SK-N-SH (cell line): ENCODE results near the gene HDAC8. TPM values are rescaled to one million over a fixed set of nuclear protein-coding genes. Genes with fewer than 3 reads are reported as not detected.

Experiments
- CTCF ChIA-PET: fragments of 300-600, 350-600 bp; formaldehyde crosslinking; extraction: SDS; loops from one replicate; lab custom pipeline; 2021; lab: Yijun Ruan, JAX
- POLR2A ChIA-PET: fragments of 350-600 bp; sonication (Branson Sonifier 250); formaldehyde crosslinking; extraction: SDS; loops from one replicate; lab custom pipeline; 2020; ENCODE audit warnings: antibody characterized with exemption, inconsistent platforms; lab: Yijun Ruan, JAX
- DNase-seq: peaks from one replicate; pipeline ENCODE4 v3.0.0; 2012
- H2AFZ ChIP-seq: fragments of 200-600 bp; sonication (generic); 2 replicates; pipeline ENCODE4 v1.8.1; 2016; ENCODE audit warnings: antibody characterized with exemption, mild to moderate bottlenecking, low read depth
- H3F3A ChIP-seq: fragments of 200-600 bp; sonication (generic); replicated peaks from 2 replicates; pipeline ENCODE3; 2016; ENCODE audit warnings: antibody characterized with exemption, mild to moderate bottlenecking; ENCODE audit not compliant: insufficient read depth
- H3K27ac ChIP-seq, 2 experiments: fragments of 200-500 bp in 1 of 2; fragments of 200-600 bp in 1 of 2; sonication (Bioruptor generic) in 1 of 2; sonication (generic), shearing (Covaris generic) in 1 of 2; 2 replicates each; pipeline versions ENCODE4 v1.5.1 to v1.6.1; 2014 to 2016; ENCODE audit warnings: low read depth in 2 of 2, inconsistent platforms in 1 of 2, low read length in 1 of 2, mild to moderate bottlenecking in 1 of 2, mixed read lengths in 1 of 2
- H3K27me3 ChIP-seq: fragments of 200-600 bp; sonication (generic), shearing (Covaris generic); 2 replicates; pipeline ENCODE4 v1.6.1; 2016; ENCODE audit warnings: mixed run types; ENCODE audit not compliant: insufficient read depth
- H3K36me3 ChIP-seq, 2 experiments: fragments of 200-500 bp in 1 of 2; fragments of 200-600 bp in 1 of 2; sonication (Bioruptor generic) in 1 of 2; sonication (generic) in 1 of 2; replicated peaks in 1 of 2; 2 replicates each; pipeline versions ENCODE3 to v1.5.1; 2014 to 2016; ENCODE audit warnings: low read length in 1 of 2, mild to moderate bottlenecking in 1 of 2; ENCODE audit not compliant: insufficient read depth in 2 of 2, control insufficient read depth in 1 of 2
- H3K4me1 ChIP-seq, 2 experiments: fragments of 200-500 bp in 1 of 2; fragments of 200-600 bp in 1 of 2; sonication (Bioruptor generic) in 1 of 2; sonication (generic), shearing (Covaris generic) in 1 of 2; 2 replicates each; pipeline versions ENCODE4 v1.5.1 to v1.6.1; 2014 to 2016; ENCODE audit warnings: low read depth in 1 of 2, low read length in 1 of 2, mixed run types in 1 of 2; ENCODE audit not compliant: insufficient read depth in 2 of 2, control insufficient read depth in 1 of 2
- H3K4me2 ChIP-seq: fragments of 200-600 bp; sonication (generic), shearing (Covaris generic); 2 replicates; pipeline ENCODE4 v1.6.1; 2017; ENCODE audit warnings: mixed run types
- H3K4me3 ChIP-seq, 2 experiments: fragments of 200-500 bp in 1 of 2; fragments of 200-600 bp in 1 of 2; sonication (Bioruptor generic) in 1 of 2; sonication (generic), shearing (Covaris generic) in 1 of 2; 2 replicates each; pipeline versions ENCODE4 v1.5.1 to v1.8.1; 2014 to 2016; ENCODE audit warnings: low read depth in 2 of 2, inconsistent platforms in 1 of 2, low read length in 1 of 2, mild to moderate bottlenecking in 1 of 2, mixed read lengths in 1 of 2, moderate library complexity in 1 of 2
- H3K79me2 ChIP-seq: fragments of 200-600 bp; sonication (generic); 2 replicates; pipeline ENCODE4 v1.8.1; 2017; ENCODE audit warnings: mild to moderate bottlenecking; ENCODE audit not compliant: insufficient read depth
- H3K9ac ChIP-seq: fragments of 200-600 bp; sonication (generic); 2 replicates; pipeline ENCODE4 v1.6.1; 2017; ENCODE audit warnings: mixed run types
- H3K9me2 ChIP-seq: fragments of 200-600 bp; sonication (generic); 2 replicates; pipeline ENCODE4 v1.6.1; 2017; ENCODE audit warnings: mixed run types
- H3K9me3 ChIP-seq: fragments of 200-600 bp; sonication (generic); 2 replicates; pipeline ENCODE4 v1.6.1; 2017; ENCODE audit warnings: mixed run types, mild to moderate bottlenecking, moderate library complexity
- H4K20me1 ChIP-seq: fragments of 200-600 bp; sonication (generic); 2 replicates; pipeline ENCODE4 v1.6.1; 2017; ENCODE audit warnings: mild to moderate bottlenecking, mixed run types; ENCODE audit not compliant: insufficient read depth
- CHD2 ChIP-seq: fragments of 150-350 bp; IDR thresholded peaks from 2 replicates; pipeline ENCODE4 v1.6.1; 2018; ENCODE audit warnings: low read length; ENCODE audit not compliant: partially characterized antibody
- ELF1 ChIP-seq: IDR thresholded peaks from 2 replicates; pipeline ENCODE4 v1.4.0; 2012
- EP300 ChIP-seq, 2 experiments: IDR thresholded peaks; 2 replicates each; pipeline versions ENCODE4 v1.4.0 to v1.6.1; 2012; ENCODE audit warnings: borderline replicate concordance in 1 of 2, low read depth in 1 of 2, low read length in 1 of 2
- FOXJ3 ChIP-seq: sonication (generic); formaldehyde crosslinking; IDR thresholded peaks from 2 replicates; pipeline ENCODE4 v1.5.1; 2020; ENCODE audit warnings: mild to moderate bottlenecking, missing genetic modification reagents
- GABPA ChIP-seq: IDR thresholded peaks from 2 replicates; pipeline ENCODE4 v1.4.0; 2012; ENCODE audit warnings: low read depth, mild to moderate bottlenecking
- JUND ChIP-seq: IDR thresholded peaks from 2 replicates; pipeline ENCODE4 v1.4.0; 2012
- MXI1 ChIP-seq: IDR thresholded peaks from 2 replicates; pipeline ENCODE4 v1.6.1; 2012; ENCODE audit warnings: mild to moderate bottlenecking, low read depth, low read length, improper control_type of control experiment
- NFIC ChIP-seq: IDR thresholded peaks from 2 replicates; pipeline ENCODE4 v1.4.0; 2012; ENCODE audit warnings: borderline replicate concordance
- POLR2AphosphoS5 ChIP-seq: IDR thresholded peaks from 2 replicates; pipeline ENCODE4 v1.6.1; 2012; ENCODE audit warnings: low read depth, low read length
- RCOR1 ChIP-seq: fragments of 150-350 bp; IDR thresholded peaks from 2 replicates; pipeline ENCODE4 v1.6.1; 2017; ENCODE audit warnings: antibody characterized with exemption, low read length
- SIN3A ChIP-seq: IDR thresholded peaks from 2 replicates; pipeline ENCODE4 v1.6.1; 2012; ENCODE audit warnings: low read depth, mild to moderate bottlenecking, low read length, moderate library complexity, borderline replicate concordance
- TAF1 ChIP-seq: IDR thresholded peaks from 2 replicates; pipeline ENCODE4 v1.6.1; 2012; ENCODE audit warnings: low read depth, mild to moderate bottlenecking, low read length, moderate library complexity, borderline replicate concordance
- TCF12 ChIP-seq: IDR thresholded peaks from 2 replicates; pipeline ENCODE4 v1.4.0; 2012
- YY1 ChIP-seq: IDR thresholded peaks from 2 replicates; pipeline ENCODE4 v1.4.0; 2012; ENCODE audit warnings: low read depth, mild to moderate bottlenecking
- WGBS: methylation state at CpG from one replicate; pipeline ENCODE4 v1.1.6; 2017; ENCODE audit warnings: low lambda C conversion rate; 5-methylcytosine and 5-hydroxymethylcytosine counted together
- polyA plus RNA-seq, 3 experiments: library from polyadenylated mRNA; depleted of rRNA; stranded (reverse); fragments of >200 nt; gene quantifications; 2 replicates each; pipeline ENCODE4 v1.2.3, GENCODE V29; 2012
- TF ChIP-seq, protein P1 (sequence below): fragments of 200-600 bp; sonication (generic); IDR thresholded peaks from 2 replicates; pipeline ENCODE4 v1.6.1; 2017; ENCODE audit warnings: antibody characterized with exemption, mild to moderate bottlenecking, moderate library complexity
- TF ChIP-seq, protein P2 (sequence below): IDR thresholded peaks from 2 replicates; pipeline ENCODE4 v1.4.0; 2012; ENCODE audit warnings: low read depth, borderline replicate concordance
- TF ChIP-seq, protein P3 (sequence below): fragments of 150-350 bp; IDR thresholded peaks from 2 replicates; pipeline ENCODE4 v1.6.1; 2017; ENCODE audit warnings: antibody characterized with exemption, low read length, low read depth, borderline replicate concordance
- TF ChIP-seq, protein P4 (sequence below): IDR thresholded peaks from 2 replicates; pipeline ENCODE4 v1.4.0; 2012; ENCODE audit warnings: low read depth, borderline replicate concordance
- TF ChIP-seq, protein P5 (sequence below): IDR thresholded peaks from 2 replicates; pipeline ENCODE4 v1.4.0; 2012; ENCODE audit warnings: low read depth

Gene HDAC8
- 30.6 and 38.7 TPM in 2 replicates for polyA plus RNA-seq (2012; rRNA removed)
- 38.4 and 43.3 TPM in 2 replicates for polyA plus RNA-seq (2012; cell fraction: cytosol; rRNA removed)
- 20.7 and 34.8 TPM in 2 replicates for polyA plus RNA-seq (2012; cell fraction: nucleus; rRNA removed)

DNA sequence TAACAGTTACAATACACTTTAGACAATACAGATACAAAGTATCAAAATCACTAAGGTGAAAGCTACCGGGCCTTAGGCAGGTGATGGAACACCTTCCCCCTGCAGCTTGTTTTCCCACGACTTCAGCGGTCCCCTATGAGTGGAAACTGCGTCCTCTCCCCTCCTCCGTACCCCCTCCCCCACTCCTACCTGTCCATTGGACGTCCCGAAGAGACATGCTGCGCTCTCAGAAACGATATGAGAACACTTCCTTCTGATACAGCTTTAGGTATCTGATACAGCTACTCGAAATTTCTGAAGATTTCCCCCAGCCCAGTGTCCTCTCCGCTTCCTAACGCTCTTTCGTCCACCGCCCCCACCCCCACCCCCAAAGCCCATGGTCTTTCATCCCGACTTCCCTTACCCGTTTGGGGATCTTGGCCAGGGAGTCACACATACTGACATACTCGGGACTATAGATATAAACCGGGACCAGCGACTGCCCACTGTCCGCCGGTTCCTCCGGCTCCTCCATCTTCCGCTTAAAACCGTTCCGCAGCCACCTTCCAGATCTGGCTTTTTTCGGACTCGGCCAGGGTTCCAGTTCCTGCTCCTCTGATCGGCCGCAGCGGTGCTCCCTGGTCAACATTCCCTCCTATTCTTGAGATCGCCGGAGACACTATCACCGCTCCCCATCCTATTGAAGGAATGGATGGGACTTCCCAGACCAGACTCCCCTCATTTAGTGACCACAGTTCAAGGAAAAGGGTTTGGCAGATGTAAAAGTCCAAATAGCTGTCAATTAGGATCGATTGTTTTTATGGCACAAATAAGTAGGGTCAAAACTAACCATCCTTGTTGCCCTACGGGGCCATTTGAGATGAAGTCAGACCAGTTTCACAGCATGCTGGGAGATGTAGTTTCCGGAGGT lies at the start of gene HDAC8:
Gene HDAC8, minus strand, starts transcription at position 596 of the 910 bp plus-strand sequence. Its CDS starts 82 bp downstream, at position 514.
- peaks cover 7% of the 10 kb centered on the region for H4K20me1 ChIP-seq
- H3F3A ChIP-seq = no peaks in the 10 kb centered on the region
- H3K4me3 ChIP-seq = peak within 1 kb of the TSS; percentile 78 to 88
- peaks cover 15% of the 10 kb centered on the region for H3K79me2 ChIP-seq
- DNase-seq = peak; percentile 80
- H3K27me3 ChIP-seq = no peaks in the 10 kb centered on the region; the same call in 1 of the 2 replicates
- under 1% methylated on average over 35 of the region's 36 CpGs for WGBS
- peaks cover 12 to 27% of the 10 kb centered on the region in 2 experiments for H3K36me3 ChIP-seq
- H3K9me3 ChIP-seq = no peaks in the 10 kb centered on the region
- no peaks in the 10 kb centered on the region; a peak in 1 of 4 replicates for H3K4me1 ChIP-seq
- H3K4me2 ChIP-seq = peak within 1 kb of the TSS; percentile 85
- H3K9me2 ChIP-seq = no peaks in the 10 kb centered on the region
- peak within 1 kb of the TSS; percentile 63 to 92 for H3K27ac ChIP-seq
- ChIA-PET CTCF (no interaction called here), POLR2A (interaction anchor here (0.6 kb wide), 1 partner anchor 85 kb away, joined by 3 read pairs; no protein-coding TSS in a partner anchor)
- H2AFZ ChIP-seq = peak within 1 kb of the TSS; percentile 92
- TF ChIP-seq NFIC = no peak
- TF ChIP-seq ELF1 = peak; percentile 86
- TF ChIP-seq, protein P1, sequence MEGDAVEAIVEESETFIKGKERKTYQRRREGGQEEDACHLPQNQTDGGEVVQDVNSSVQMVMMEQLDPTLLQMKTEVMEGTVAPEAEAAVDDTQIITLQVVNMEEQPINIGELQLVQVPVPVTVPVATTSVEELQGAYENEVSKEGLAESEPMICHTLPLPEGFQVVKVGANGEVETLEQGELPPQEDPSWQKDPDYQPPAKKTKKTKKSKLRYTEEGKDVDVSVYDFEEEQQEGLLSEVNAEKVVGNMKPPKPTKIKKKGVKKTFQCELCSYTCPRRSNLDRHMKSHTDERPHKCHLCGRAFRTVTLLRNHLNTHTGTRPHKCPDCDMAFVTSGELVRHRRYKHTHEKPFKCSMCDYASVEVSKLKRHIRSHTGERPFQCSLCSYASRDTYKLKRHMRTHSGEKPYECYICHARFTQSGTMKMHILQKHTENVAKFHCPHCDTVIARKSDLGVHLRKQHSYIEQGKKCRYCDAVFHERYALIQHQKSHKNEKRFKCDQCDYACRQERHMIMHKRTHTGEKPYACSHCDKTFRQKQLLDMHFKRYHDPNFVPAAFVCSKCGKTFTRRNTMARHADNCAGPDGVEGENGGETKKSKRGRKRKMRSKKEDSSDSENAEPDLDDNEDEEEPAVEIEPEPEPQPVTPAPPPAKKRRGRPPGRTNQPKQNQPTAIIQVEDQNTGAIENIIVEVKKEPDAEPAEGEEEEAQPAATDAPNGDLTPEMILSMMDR = no peak
- TF ChIP-seq JUND = 0 out of 2 replicates have a peak, but pooled peaks have one; percentile 13
- peak; percentile 63; the same call in 1 of the 2 replicates for TF ChIP-seq YY1
- TF ChIP-seq, protein P2, sequence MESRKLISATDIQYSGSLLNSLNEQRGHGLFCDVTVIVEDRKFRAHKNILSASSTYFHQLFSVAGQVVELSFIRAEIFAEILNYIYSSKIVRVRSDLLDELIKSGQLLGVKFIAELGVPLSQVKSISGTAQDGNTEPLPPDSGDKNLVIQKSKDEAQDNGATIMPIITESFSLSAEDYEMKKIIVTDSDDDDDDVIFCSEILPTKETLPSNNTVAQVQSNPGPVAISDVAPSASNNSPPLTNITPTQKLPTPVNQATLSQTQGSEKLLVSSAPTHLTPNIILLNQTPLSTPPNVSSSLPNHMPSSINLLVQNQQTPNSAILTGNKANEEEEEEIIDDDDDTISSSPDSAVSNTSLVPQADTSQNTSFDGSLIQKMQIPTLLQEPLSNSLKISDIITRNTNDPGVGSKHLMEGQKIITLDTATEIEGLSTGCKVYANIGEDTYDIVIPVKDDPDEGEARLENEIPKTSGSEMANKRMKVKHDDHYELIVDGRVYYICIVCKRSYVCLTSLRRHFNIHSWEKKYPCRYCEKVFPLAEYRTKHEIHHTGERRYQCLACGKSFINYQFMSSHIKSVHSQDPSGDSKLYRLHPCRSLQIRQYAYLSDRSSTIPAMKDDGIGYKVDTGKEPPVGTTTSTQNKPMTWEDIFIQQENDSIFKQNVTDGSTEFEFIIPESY = 0 out of 2 replicates have a peak, but pooled peaks have one; percentile 63
- peak; percentile 4; the same call in 1 of the 2 replicates for TF ChIP-seq RCOR1
- TF ChIP-seq, protein P3, sequence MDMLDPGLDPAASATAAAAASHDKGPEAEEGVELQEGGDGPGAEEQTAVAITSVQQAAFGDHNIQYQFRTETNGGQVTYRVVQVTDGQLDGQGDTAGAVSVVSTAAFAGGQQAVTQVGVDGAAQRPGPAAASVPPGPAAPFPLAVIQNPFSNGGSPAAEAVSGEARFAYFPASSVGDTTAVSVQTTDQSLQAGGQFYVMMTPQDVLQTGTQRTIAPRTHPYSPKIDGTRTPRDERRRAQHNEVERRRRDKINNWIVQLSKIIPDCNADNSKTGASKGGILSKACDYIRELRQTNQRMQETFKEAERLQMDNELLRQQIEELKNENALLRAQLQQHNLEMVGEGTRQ = no peak
- TF ChIP-seq, protein P4, sequence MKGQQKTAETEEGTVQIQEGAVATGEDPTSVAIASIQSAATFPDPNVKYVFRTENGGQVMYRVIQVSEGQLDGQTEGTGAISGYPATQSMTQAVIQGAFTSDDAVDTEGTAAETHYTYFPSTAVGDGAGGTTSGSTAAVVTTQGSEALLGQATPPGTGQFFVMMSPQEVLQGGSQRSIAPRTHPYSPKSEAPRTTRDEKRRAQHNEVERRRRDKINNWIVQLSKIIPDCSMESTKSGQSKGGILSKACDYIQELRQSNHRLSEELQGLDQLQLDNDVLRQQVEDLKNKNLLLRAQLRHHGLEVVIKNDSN = no peak
- TF ChIP-seq, protein P5, sequence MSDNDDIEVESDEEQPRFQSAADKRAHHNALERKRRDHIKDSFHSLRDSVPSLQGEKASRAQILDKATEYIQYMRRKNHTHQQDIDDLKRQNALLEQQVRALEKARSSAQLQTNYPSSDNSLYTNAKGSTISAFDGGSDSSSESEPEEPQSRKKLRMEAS = peak; percentile 59; the same call in 1 of the 2 replicates
- peak; percentile 62 for TF ChIP-seq CHD2
- peak; percentile 14; the same call in 1 of the 2 replicates for TF ChIP-seq MXI1
- 0 out of 4 replicates have a peak, but pooled peaks of 1 of the 2 experiments have one; percentile 10 for TF ChIP-seq EP300 (IDR thresholded peaks at IDR 0.05; ENCODE audit: borderline replicate concordance in 1 of 2, low read depth in 1 of 2, low read length in 1 of 2)
- TF ChIP-seq SIN3A = 0 out of 2 replicates have a peak, but pooled peaks have one; percentile 13
- peak; percentile 48; the same call in 1 of the 2 replicates for TF ChIP-seq POLR2AphosphoS5
- TF ChIP-seq TCF12 = no peak
- TF ChIP-seq FOXJ3 (CRISPR knock-in tag) = 0 out of 2 replicates have a peak, but pooled peaks have one; percentile 10
- peak; percentile 45; the same call in 1 of the 2 replicates for TF ChIP-seq TAF1
- TF ChIP-seq GABPA = peak; percentile 83
- TF ChIP-seq, all 33 proteins: peak for 14
- peak within 1 kb of the TSS; percentile 78 for H3K9ac ChIP-seq
